Activated T-helper 17 cell treated with anti-CD3 and anti-CD28 coated beads, Interleukin-2, amount 50 U/mL, for 72 hours (primary cell): Measurements from ENCODE around the gene ZNF235. TPM values are rescaled to one million over a fixed set of nuclear protein-coding genes. Genes with fewer than 3 reads are reported as not detected.
A peak's percentile ranks its signal among the peaks of the same experiment; 100 is the strongest.
"Not testable (repeated sequence)": the region's sequence is repeated elsewhere in the genome, so short reads cannot be mapped to it uniquely, and the experiment has no call there.

Experiments used
- ATAC-seq: fragments of 150-1000 bp; cut with Tn5 transposase; replicated peaks from 2 replicates; pipeline ENCODE4 v1.10.0; 2021; ENCODE audit warnings: mild to moderate bottlenecking, moderate library complexity
- H3K27ac Mint-ChIP-seq: one replicate; pipeline ENCODE4 v1.8.0; 2022; ENCODE audit warnings: mixed read lengths
- H3K27me3 Mint-ChIP-seq: one replicate; pipeline ENCODE4 v1.8.0; 2022; ENCODE audit warnings: mixed read lengths
- H3K36me3 Mint-ChIP-seq: one replicate; pipeline ENCODE4 v1.8.0; 2022; ENCODE audit warnings: low read depth, mild to moderate bottlenecking, mixed read lengths
- H3K4me1 Mint-ChIP-seq: one replicate; pipeline ENCODE4 v1.8.0; 2022; ENCODE audit warnings: mixed read lengths
- H3K4me3 Mint-ChIP-seq: one replicate; pipeline ENCODE4 v1.8.0; 2022; ENCODE audit warnings: mild to moderate bottlenecking, mixed read lengths
- H3K9me3 Mint-ChIP-seq: one replicate; pipeline ENCODE4 v1.8.0; 2022; ENCODE audit warnings: mixed read lengths
- total RNA-seq, 2 donors: library from RNA; stranded (reverse); gene quantifications; one replicate each; pipeline ENCODE4 v1.2.3, GENCODE V29; 2022

ZNF235 gene
- 1 to 10 TPM; 3.6 to 4.2 TPM for total RNA-seq

DNA sequence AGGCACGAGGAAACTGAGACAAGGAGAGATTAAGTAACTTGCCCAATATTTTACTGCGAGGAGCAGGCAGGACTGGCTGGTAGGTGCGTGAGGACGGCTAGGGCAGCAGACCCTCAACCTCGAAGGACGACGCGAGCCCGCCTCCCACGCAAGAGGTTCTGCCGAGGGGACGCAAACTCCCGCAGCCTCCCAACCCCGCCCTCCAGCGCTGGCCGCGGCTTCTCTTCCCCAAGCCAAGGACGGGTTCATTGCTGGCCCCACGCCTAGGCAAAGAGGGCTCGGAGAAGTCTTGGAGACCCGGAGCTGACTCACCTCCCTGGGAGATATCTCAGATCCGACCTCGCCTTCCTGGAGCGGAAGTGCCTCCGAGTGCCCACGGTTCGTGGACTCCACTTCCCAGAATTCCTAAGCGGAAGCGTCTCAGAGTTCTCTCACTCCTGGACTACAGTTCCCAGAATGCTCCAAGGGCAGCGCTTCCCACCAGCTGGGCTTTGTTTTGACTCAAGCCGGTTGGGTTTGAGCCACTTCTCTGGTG is at the start of gene ZNF235:
TSS of gene ZNF235 (minus strand) at position 367 of the 535 bp plus-strand sequence. CDS start 1,621 bp downstream, outside the sequence.
- Mint-ChIP-seq H3K9me3 (peaks cover 9% of the 10 kb centered on the region), H3K4me1 (no peaks in the 10 kb centered on the region), H3K36me3 (peaks cover 27% of the 10 kb centered on the region), H3K4me3 (peak within 1 kb of the TSS; percentile 92), H3K27ac (peak within 1 kb of the TSS; percentile 87), H3K27me3 (peaks cover 7% of the 10 kb centered on the region)
- peak; percentile 94 for ATAC-seq

DNA sequence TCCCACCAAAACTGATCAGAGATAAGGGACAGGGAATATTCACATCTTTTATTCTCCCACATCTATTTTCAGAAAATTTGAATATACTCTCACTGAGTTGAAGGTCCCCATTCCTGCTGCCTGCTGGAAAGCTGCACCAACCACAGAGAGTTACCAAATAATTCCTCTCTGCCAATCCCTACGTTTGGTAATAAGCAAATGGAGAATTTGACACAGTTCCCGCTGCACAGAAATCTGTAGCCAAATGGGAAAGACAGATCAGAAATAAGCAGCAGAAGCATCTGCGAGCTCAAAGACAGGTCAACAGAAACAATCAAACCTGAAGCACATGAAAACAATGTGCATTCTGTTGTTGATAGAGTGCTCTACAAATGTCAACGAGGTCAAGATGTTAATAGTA is 41.7 kb upstream of the ZNF235 start:
- H3K27me3 Mint-ChIP-seq: no peaks in the 10 kb centered on the region
- no peaks in the 10 kb centered on the region for H3K36me3 Mint-ChIP-seq
- peaks cover 29% of the 10 kb centered on the region for H3K9me3 Mint-ChIP-seq
- no peak overlapping the region for H3K27ac Mint-ChIP-seq
- ATAC-seq: no peak
- H3K4me1 Mint-ChIP-seq: no peaks in the 10 kb centered on the region
- no peak overlapping the region for H3K4me3 Mint-ChIP-seq

- Mint-ChIP-seq H3K36me3 (no peaks in the 10 kb centered on the region), H3K27ac (no peak overlapping the region), H3K27me3 (no peaks in the 10 kb centered on the region), H3K4me3 (no peak overlapping the region), H3K9me3 (peaks cover 31% of the 10 kb centered on the region), H3K4me1 (no peaks in the 10 kb centered on the region)
- ATAC-seq: no peak
Measured at GRCh38 chr19:44345959-44346358, 41.1 kb upstream of the ZNF235 start.

DNA sequence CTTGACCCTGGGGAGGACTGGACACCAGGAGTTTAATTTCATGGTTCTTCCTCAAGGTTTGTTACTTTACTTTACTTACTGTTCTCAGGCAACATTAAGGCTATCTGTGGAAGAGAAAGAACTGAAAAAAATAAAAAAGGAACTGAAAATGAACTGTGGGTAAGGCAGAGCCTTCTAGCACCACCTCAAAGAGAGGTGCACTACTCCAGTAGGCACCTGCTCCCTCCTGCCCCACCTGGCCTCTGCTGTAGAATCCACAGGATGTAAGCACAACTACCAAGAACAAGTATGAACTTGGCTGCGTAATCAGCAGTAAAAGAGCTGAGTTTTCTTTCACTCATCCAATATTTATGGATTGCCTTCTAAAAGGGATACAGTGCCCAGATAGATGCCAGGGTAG is 39.4 kb upstream of the ZNF235 start:
- H3K27ac Mint-ChIP-seq: no peak overlapping the region
- H3K27me3 Mint-ChIP-seq: no peaks in the 10 kb centered on the region
- ATAC-seq: no peak
- peaks cover 29% of the 10 kb centered on the region for H3K9me3 Mint-ChIP-seq
- H3K36me3 Mint-ChIP-seq: no peaks in the 10 kb centered on the region
- H3K4me1 Mint-ChIP-seq: no peaks in the 10 kb centered on the region
- H3K4me3 Mint-ChIP-seq: no peak overlapping the region

- Mint-ChIP-seq H3K4me1 (no peaks in the 10 kb centered on the region), H3K9me3 (peaks cover 23% of the 10 kb centered on the region), H3K27me3 (no peaks in the 10 kb centered on the region), H3K36me3 (no peaks in the 10 kb centered on the region), H3K27ac (no peak overlapping the region), H3K4me3 (no peak overlapping the region)
- ATAC-seq: no peak
Measured at GRCh38 chr19:44341794-44342193, 37.0 kb upstream of the ZNF235 start.

GRCh38 chr19:44334639-44335038 is 29.8 kb upstream of the ZNF235 start:
- not testable (repeated sequence) for H3K27me3 Mint-ChIP-seq, H3K36me3 Mint-ChIP-seq, H3K4me3 Mint-ChIP-seq, ATAC-seq, H3K4me1 Mint-ChIP-seq, H3K27ac Mint-ChIP-seq
- H3K9me3 Mint-ChIP-seq: peaks cover 38% of the 10 kb centered on the region

- ATAC-seq: no peak
Measured at GRCh38 chr19:44332145-44332544, 27.3 kb upstream of the ZNF235 start.

DNA sequence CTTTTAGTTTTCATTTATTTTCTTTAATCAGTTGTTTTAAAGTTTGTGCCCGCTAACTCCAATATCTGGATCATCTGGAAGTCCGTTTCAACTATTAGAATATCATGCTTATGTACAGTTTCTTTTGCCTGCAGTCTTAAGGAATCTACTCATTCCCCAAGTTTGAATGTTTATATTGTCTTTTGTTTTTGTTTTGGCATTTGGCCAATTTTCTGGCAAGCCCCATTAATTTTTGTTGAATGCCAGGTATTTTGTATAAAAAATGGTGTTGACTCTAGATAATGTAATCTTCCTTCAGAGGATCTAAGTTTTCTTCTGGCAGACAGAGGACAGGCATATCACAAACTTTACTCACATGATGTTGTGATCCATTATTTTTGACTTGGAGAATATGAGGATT is 11.1 kb upstream of the ZNF235 start:
- no peak overlapping the region for H3K4me3 Mint-ChIP-seq
- no peak for ATAC-seq
- no peaks in the 10 kb centered on the region for H3K4me1 Mint-ChIP-seq
- H3K27me3 Mint-ChIP-seq: peaks cover 6% of the 10 kb centered on the region
- H3K9me3 Mint-ChIP-seq: peaks cover 16% of the 10 kb centered on the region
- H3K36me3 Mint-ChIP-seq: no peaks in the 10 kb centered on the region
- H3K27ac Mint-ChIP-seq: no peak overlapping the region

More at GRCh38 chr19:44332145-44332544, 27.3 kb upstream of the ZNF235 start:
- Mint-ChIP-seq H3K27me3 (no peaks in the 10 kb centered on the region), H3K4me3 (no peak overlapping the region), H3K4me1 (no peaks in the 10 kb centered on the region), H3K27ac (no peak overlapping the region), H3K36me3 (peaks cover 8% of the 10 kb centered on the region), H3K9me3 (peaks cover 50% of the 10 kb centered on the region)

- H3K36me3 Mint-ChIP-seq: no peaks in the 10 kb centered on the region
- H3K9me3 Mint-ChIP-seq: peaks cover 13% of the 10 kb centered on the region
- peaks cover 14% of the 10 kb centered on the region for H3K27me3 Mint-ChIP-seq
- H3K27ac Mint-ChIP-seq: no peak overlapping the region
- no peak for ATAC-seq
- no peak overlapping the region for H3K4me3 Mint-ChIP-seq
- no peaks in the 10 kb centered on the region for H3K4me1 Mint-ChIP-seq
Measured at GRCh38 chr19:44313231-44313630, 8.4 kb upstream of the ZNF235 start.

DNA sequence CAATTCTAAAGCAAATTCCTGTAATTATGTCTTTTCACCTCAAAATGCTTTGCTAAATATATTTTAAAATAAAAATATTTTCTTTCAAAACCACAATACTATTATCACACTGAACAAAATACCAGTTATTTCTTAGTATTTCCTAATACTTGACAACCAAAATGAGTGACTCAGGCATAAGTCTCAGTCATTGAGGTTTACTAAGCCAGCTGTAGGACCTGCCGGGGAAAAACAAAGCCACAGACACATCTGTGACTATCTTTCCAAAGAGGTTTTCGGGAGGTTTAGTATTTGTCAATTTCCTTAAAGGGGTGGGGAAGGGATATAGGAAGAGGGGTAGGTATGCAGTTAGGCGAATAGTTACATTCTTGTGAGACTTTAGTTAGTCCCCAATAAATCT is 3.2 kb upstream of the ZNF235 start:
- H3K27ac Mint-ChIP-seq: no peak overlapping the region
- H3K27me3 Mint-ChIP-seq: peaks cover 17% of the 10 kb centered on the region
- no peak for ATAC-seq
- no peaks in the 10 kb centered on the region for H3K36me3 Mint-ChIP-seq
- H3K4me1 Mint-ChIP-seq: no peaks in the 10 kb centered on the region
- no peak overlapping the region for H3K4me3 Mint-ChIP-seq
- peaks cover 12% of the 10 kb centered on the region for H3K9me3 Mint-ChIP-seq

DNA sequence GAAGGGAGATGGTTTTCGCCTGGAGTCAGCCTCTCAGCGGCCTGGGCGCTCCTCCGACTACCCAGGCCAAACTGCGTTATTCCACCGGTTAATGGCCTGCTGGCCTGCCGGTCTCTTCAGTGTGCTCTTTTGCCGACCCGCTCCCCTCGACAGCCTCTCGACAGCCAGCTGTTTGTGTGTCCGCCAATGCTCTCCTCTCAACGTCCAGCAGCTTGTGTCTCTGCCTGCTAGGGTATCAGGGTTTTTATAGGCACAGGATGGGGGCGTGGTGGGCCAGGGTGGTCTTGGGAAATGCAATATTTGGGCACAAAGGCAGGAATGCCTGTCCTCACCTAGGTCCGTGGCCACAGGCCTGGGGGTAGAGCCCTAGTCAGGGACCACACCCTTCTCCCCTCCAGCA is 1.5 kb upstream of the ZNF235 start:
- no peak for ATAC-seq
- Mint-ChIP-seq H3K4me1 (no peaks in the 10 kb centered on the region), H3K27me3 (peaks cover 10% of the 10 kb centered on the region), H3K36me3 (peaks cover 12% of the 10 kb centered on the region), H3K9me3 (peaks cover 12% of the 10 kb centered on the region), H3K4me3 (no peak overlapping the region), H3K27ac (no peak overlapping the region)

GRCh38 chr19:44305457-44305856 is 632 bp upstream of the ZNF235 start:
- Mint-ChIP-seq H3K4me1 (no peaks in the 10 kb centered on the region), H3K36me3 (peaks cover 20% of the 10 kb centered on the region), H3K27ac (no peak overlapping the region), H3K9me3 (peaks cover 12% of the 10 kb centered on the region), H3K4me3 (peak overlapping the region; percentile 92), H3K27me3 (peaks cover 10% of the 10 kb centered on the region)
- no peak for ATAC-seq

- peak overlapping the region; percentile 87 for H3K27ac Mint-ChIP-seq
- H3K36me3 Mint-ChIP-seq: peaks cover 34% of the 10 kb centered on the region
- peak overlapping the region; percentile 92 for H3K4me3 Mint-ChIP-seq
- H3K9me3 Mint-ChIP-seq: peaks cover 8% of the 10 kb centered on the region
- no peaks in the 10 kb centered on the region for H3K4me1 Mint-ChIP-seq
- peak; percentile 42 for ATAC-seq
- H3K27me3 Mint-ChIP-seq: peaks cover 7% of the 10 kb centered on the region
Measured at GRCh38 chr19:44303976-44304568, 753 bp downstream of the ZNF235 start.

GRCh38 chr19:44303320-44303719 is 1.5 kb downstream of the ZNF235 start:
- Mint-ChIP-seq H3K9me3 (peaks cover 3% of the 10 kb centered on the region), H3K4me3 (peak overlapping the region; percentile 92)

GRCh38 chr19:44284968-44285367 is 19.9 kb downstream of the ZNF235 start:
- H3K9me3 Mint-ChIP-seq: peaks cover 45% of the 10 kb centered on the region
- ATAC-seq: no peak
- no peak overlapping the region for H3K4me3 Mint-ChIP-seq
- no peaks in the 10 kb centered on the region for H3K27me3 Mint-ChIP-seq
- peaks cover 28% of the 10 kb centered on the region for H3K36me3 Mint-ChIP-seq
- H3K27ac Mint-ChIP-seq: no peak overlapping the region
- no peaks in the 10 kb centered on the region for H3K4me1 Mint-ChIP-seq

More at GRCh38 chr19:44303320-44303719, 1.5 kb downstream of the ZNF235 start:
- H3K27me3 Mint-ChIP-seq: peaks cover 3% of the 10 kb centered on the region
- ATAC-seq: no peak
- peaks cover 42% of the 10 kb centered on the region for H3K36me3 Mint-ChIP-seq
- H3K4me1 Mint-ChIP-seq: no peaks in the 10 kb centered on the region
- H3K27ac Mint-ChIP-seq: no peak overlapping the region
